Measurements from ENCODE around the gene LRBA. TPM values are rescaled to one million over a fixed set of nuclear protein-coding genes. Genes with fewer than 3 reads are reported as not detected.
"Not testable (repeated sequence)": the region's sequence is repeated elsewhere in the genome, so short reads cannot be mapped to it uniquely, and the experiment has no call there.

The LRBA gene
- polyA plus RNA-seq, 3 donors from 2014 or later = 18.1 to 25.3 (median 19.6) TPM

DNA sequence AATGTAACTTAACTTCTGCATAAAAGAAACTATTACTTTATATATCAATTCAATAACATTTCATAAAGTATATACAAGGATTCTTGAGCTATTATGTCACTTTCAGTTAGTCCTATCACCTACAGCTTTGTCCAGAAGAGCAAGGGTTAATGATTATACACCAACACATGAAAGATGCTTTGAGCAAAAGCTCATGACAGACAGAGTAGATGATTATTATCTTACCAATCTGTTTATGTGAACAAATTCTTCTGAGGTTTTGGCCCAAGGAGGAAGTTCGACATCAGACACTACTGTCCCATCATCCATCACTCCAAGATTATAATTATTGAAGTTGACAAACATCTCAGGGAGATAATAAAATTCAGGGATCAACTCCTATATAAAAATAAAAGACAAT is 599.9 kb downstream of the LRBA start:
- Mint-ChIP-seq H3K36me3 (peaks cover 8 to 13% (median 8%) of the 10 kb centered on the region in 3 donors), H3K4me1 (no peaks in the 10 kb centered on the region), H3K4me3 (no peak overlapping the region), H3K27ac (peak overlapping the region in 1 of 6 donors; percentile 13), H3K9me3 (no peaks in the 10 kb centered on the region), H3K27me3 (ENCODE audit: low read depth in 3 of 3) (no peaks in the 10 kb centered on the region)
- no peak for DNase-seq

GRCh38 chr4:150411520-150411919 is 603.6 kb downstream of the LRBA start:
- H3K27ac Mint-ChIP-seq = no peak overlapping the region
- H3K9me3 Mint-ChIP-seq = no peaks in the 10 kb centered on the region
- peaks cover 8 to 23% (median 11%) of the 10 kb centered on the region in 3 donors for H3K36me3 Mint-ChIP-seq
- H3K4me1 Mint-ChIP-seq = no peaks in the 10 kb centered on the region
- no peak overlapping the region for H3K4me3 Mint-ChIP-seq
- DNase-seq = no peak
- H3K27me3 Mint-ChIP-seq (ENCODE audit: low read depth in 3 of 3) = no peaks in the 10 kb centered on the region

DNA sequence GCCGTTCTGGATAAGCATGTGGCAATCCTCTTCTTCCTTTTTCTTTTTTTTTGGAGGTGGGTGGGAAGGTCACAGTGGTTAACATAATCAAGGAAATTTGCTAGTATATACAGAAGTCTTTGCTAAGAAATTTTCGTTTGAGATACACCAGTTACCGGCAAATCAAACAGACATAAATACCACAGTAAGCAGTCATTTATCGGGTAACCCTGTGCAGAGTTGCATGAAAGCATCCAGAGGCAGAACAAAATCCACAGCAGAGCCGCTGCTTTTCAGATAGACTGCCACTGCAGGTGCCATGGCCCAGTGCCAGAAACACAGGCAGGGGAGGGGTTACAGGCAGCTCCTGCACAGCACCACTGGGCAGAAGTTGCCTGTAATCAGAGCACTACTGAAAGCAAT is 612.2 kb downstream of the LRBA start:
- DNase-seq = no peak
- peaks cover 0 to 4% (median 0%) of the 10 kb centered on the region in 3 donors for H3K27me3 Mint-ChIP-seq (ENCODE audit: low read depth in 3 of 3)
- no peak overlapping the region for H3K27ac Mint-ChIP-seq
- no peaks in the 10 kb centered on the region for H3K9me3 Mint-ChIP-seq
- H3K4me1 Mint-ChIP-seq = no peaks in the 10 kb centered on the region
- H3K4me3 Mint-ChIP-seq = no peak overlapping the region
- H3K36me3 Mint-ChIP-seq = peaks cover 8 to 18% (median 17%) of the 10 kb centered on the region in 3 donors

DNA sequence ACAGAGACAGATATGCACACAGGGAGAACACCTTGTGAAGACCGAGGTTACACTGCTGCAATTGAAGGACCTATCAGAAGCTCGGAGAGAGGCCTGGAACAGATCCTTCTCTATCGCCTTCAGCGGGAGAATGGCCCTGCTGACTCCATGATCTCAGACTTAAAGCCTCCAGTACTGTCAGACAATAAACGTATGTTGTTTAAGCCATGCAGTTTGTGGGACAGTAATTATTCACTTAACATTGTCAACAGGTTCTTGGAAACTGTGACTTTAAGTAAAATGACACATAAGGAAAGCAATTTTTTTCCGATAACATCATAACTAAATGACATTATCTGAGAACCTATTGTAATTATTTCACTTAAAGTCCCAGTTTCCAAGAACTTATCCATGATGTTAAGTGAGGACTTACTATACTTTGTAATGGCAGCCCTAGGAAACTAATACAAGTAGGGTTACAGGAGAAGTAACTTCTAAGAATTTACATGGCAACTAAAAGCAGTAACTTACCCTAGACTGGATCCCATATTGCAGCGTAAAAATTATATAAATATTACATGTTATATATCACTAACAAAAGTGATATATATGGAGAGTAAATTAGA is 613.9 kb downstream of the LRBA start:
- H3K4me3 Mint-ChIP-seq = no peak overlapping the region
- no peaks in the 10 kb centered on the region for H3K9me3 Mint-ChIP-seq
- no peak overlapping the region for H3K27ac Mint-ChIP-seq
- H3K27me3 Mint-ChIP-seq (ENCODE audit: low read depth in 3 of 3) = peaks cover 0 to 4% (median 2%) of the 10 kb centered on the region in 3 donors
- no peak for DNase-seq
- H3K4me1 Mint-ChIP-seq = no peaks in the 10 kb centered on the region
- H3K36me3 Mint-ChIP-seq = peaks cover 8 to 12% (median 11%) of the 10 kb centered on the region in 3 donors

DNA sequence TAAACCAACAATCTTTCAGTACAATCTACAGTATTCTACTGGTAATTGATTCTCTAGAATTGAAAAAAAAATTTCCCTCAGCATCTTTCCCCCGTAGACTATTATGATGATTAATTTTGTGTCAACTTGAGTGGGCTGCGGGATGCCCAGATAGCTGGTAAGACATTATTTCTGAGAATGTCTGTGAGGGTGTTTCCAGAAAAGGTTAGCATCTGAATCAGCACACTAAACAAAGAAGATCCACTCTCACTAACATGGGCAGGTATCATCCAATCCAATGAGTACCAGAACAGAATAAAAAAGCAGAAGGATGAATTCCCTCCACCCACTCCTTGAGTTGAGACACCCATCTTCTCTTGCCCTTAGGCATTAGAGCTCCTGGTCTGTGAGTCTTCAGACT is 619.2 kb downstream of the LRBA start:
- Mint-ChIP-seq H3K36me3 (peaks cover 12 to 29% (median 24%) of the 10 kb centered on the region in 3 donors), H3K27me3 (ENCODE audit: low read depth in 3 of 3) (peaks cover 0 to 4% (median under 1%) of the 10 kb centered on the region in 3 donors)

DNA sequence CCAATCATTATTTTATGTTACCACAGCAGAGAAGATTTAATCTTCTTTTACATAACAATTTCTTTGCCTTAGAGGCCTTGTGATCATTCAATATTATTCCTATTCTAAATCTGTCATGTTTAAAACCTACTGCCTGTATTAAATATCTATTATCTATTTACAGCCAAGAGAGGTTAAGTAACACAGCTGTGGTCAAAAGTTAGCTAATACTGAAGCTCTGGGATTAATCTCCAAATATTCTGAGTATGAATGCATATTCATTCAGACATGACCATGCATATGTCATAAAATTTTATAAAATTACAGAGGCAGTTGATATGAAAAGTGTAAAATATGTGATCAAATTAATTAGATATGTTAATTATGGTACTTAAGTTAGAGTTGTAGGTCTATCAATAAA is 621.0 kb downstream of the LRBA start:
- Mint-ChIP-seq H3K27me3 (ENCODE audit: low read depth in 3 of 3) (peaks cover 0 to 4% (median 2%) of the 10 kb centered on the region in 3 donors), H3K36me3 (peaks cover 3 to 21% (median 20%) of the 10 kb centered on the region in 3 donors), H3K4me3 (no peak overlapping the region), H3K9me3 (peaks cover 0 to 2% (median 0%) of the 10 kb centered on the region in 6 donors), H3K27ac (no peak overlapping the region), H3K4me1 (no peaks in the 10 kb centered on the region)
- DNase-seq = no peak

More for the DNA sequence above, 619.2 kb downstream of the LRBA start:
- Mint-ChIP-seq H3K27ac (no peak overlapping the region), H3K4me3 (no peak overlapping the region), H3K4me1 (no peaks in the 10 kb centered on the region), H3K9me3 (peaks cover 0 to 2% (median 0%) of the 10 kb centered on the region in 6 donors)
- no peak for DNase-seq

GRCh38 chr4:150391052-150391451 is 624.0 kb downstream of the LRBA start:
- peak overlapping the region in 1 of 6 donors; percentile 56 for H3K27ac Mint-ChIP-seq
- H3K27me3 Mint-ChIP-seq (ENCODE audit: low read depth in 3 of 3) = peaks cover 0 to 3% (median 2%) of the 10 kb centered on the region in 3 donors
- H3K9me3 Mint-ChIP-seq = peaks cover 0 to 2% (median 0%) of the 10 kb centered on the region in 6 donors
- H3K4me1 Mint-ChIP-seq = peaks cover 0 to 3% of the 10 kb centered on the region in 2 donors
- H3K4me3 Mint-ChIP-seq = no peak overlapping the region
- peaks cover 3 to 33% (median 27%) of the 10 kb centered on the region in 3 donors for H3K36me3 Mint-ChIP-seq
- DNase-seq = no peak

- peaks cover 3 to 33% (median 27%) of the 10 kb centered on the region in 3 donors for H3K36me3 Mint-ChIP-seq
- H3K4me3 Mint-ChIP-seq = no peak overlapping the region
- peak overlapping the region in 1 of 6 donors; percentile 6 for H3K27ac Mint-ChIP-seq
- no peak for DNase-seq
- peaks cover 0 to 2% (median 0%) of the 10 kb centered on the region in 6 donors for H3K9me3 Mint-ChIP-seq
- H3K4me1 Mint-ChIP-seq = peaks cover 0 to 3% of the 10 kb centered on the region in 2 donors
- peaks cover 0 to 3% (median 2%) of the 10 kb centered on the region in 3 donors for H3K27me3 Mint-ChIP-seq (ENCODE audit: low read depth in 3 of 3)
Observed at GRCh38 chr4:150390531-150390910, 624.6 kb downstream of the LRBA start.

GRCh38 chr4:150389896-150390530 is 625.1 kb downstream of the LRBA start:
- Mint-ChIP-seq H3K4me3 (no peak overlapping the region), H3K27me3 (ENCODE audit: low read depth in 3 of 3) (peaks cover 0 to 3% (median 2%) of the 10 kb centered on the region in 3 donors), H3K36me3 (peaks cover 3 to 33% (median 27%) of the 10 kb centered on the region in 3 donors), H3K27ac (peak overlapping the region in 1 of 6 donors; percentile 6), H3K9me3 (peaks cover 0 to 2% (median 0%) of the 10 kb centered on the region in 6 donors), H3K4me1 (peaks cover 0 to 3% of the 10 kb centered on the region in 2 donors)
- no peak for DNase-seq

DNA sequence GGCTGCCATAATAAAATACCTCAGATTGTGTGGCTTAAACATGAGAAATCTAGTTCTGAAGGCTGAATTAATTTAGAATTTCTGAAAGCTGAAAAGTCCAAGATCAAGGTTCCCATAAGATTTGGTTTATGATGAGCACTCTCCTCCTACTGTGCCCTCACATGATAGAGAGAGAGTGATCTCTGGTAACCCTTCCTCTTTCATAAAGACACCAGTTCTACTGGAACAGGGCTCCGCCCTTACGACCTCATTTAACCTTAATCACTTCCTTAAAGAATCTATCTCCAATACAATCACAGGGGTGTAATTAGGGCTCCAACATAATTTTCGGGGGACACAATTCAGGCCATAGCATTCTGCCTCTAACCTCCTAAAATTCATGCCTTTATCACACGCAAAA is 627.1 kb downstream of the LRBA start:
- Mint-ChIP-seq H3K36me3 (peaks cover 3 to 33% (median 23%) of the 10 kb centered on the region in 3 donors), H3K27ac (no peak overlapping the region), H3K4me3 (no peak overlapping the region), H3K27me3 (ENCODE audit: low read depth in 3 of 3) (peaks cover 0 to 2% (median 0%) of the 10 kb centered on the region in 3 donors), H3K9me3 (peaks cover 0 to 2% (median 0%) of the 10 kb centered on the region in 6 donors), H3K4me1 (peaks cover 0 to 3% of the 10 kb centered on the region in 2 donors)
- no peak for DNase-seq

DNA sequence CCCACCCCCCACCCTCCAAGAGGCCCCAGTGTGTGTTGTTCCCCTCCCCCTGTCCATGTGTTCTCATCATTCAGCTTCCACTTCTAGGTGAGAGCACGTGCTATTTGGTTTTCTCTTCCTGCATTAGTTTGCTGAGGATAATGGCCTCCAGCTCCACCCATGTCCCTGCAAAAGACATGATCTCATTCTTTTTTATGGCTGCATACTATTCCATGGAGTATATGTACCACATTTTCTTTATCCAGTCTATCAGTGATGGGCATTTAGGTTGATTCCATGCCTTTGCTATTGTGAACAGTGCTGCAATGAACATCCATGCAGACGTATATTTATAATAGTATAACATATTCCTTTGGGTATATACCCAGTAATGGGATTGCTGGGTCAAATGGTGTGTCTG is 628.7 kb downstream of the LRBA start:
- not testable (repeated sequence) for DNase-seq, H3K27ac Mint-ChIP-seq

GRCh38 chr4:150385606-150386005 is 629.5 kb downstream of the LRBA start:
- DNase-seq = no peak
- no peaks in the 10 kb centered on the region for H3K9me3 Mint-ChIP-seq
- no peak overlapping the region for H3K4me3 Mint-ChIP-seq
- no peaks in the 10 kb centered on the region for H3K27me3 Mint-ChIP-seq (ENCODE audit: low read depth in 3 of 3)
- peaks cover 5% of the 10 kb centered on the region in 2 donors for H3K4me1 Mint-ChIP-seq
- peaks cover 0 to 18% (median 11%) of the 10 kb centered on the region in 3 donors for H3K36me3 Mint-ChIP-seq
- H3K27ac Mint-ChIP-seq = no peak overlapping the region

More for the DNA sequence above, 628.7 kb downstream of the LRBA start:
- not testable (repeated sequence) for H3K4me1 Mint-ChIP-seq; H3K4me3 Mint-ChIP-seq; H3K27me3 Mint-ChIP-seq (ENCODE audit: low read depth in 3 of 3); H3K9me3 Mint-ChIP-seq
- peaks cover 0 to 22% (median 18%) of the 10 kb centered on the region in 3 donors for H3K36me3 Mint-ChIP-seq

- peaks cover 5% of the 10 kb centered on the region in 2 donors for H3K4me1 Mint-ChIP-seq
- H3K27ac Mint-ChIP-seq = no peak overlapping the region
- DNase-seq = no peak
- no peaks in the 10 kb centered on the region for H3K9me3 Mint-ChIP-seq
- no peaks in the 10 kb centered on the region for H3K27me3 Mint-ChIP-seq (ENCODE audit: low read depth in 3 of 3)
- H3K4me3 Mint-ChIP-seq = no peak overlapping the region
- peaks cover 4 to 18% (median 16%) of the 10 kb centered on the region in 3 donors for H3K36me3 Mint-ChIP-seq
Observed at GRCh38 chr4:150384249-150384648, 630.8 kb downstream of the LRBA start.

- H3K27ac Mint-ChIP-seq = no peak overlapping the region
- no peaks in the 10 kb centered on the region for H3K9me3 Mint-ChIP-seq
- no peaks in the 10 kb centered on the region for H3K27me3 Mint-ChIP-seq (ENCODE audit: low read depth in 3 of 3)
- peaks cover 4 to 13% (median 13%) of the 10 kb centered on the region in 3 donors for H3K36me3 Mint-ChIP-seq
- H3K4me3 Mint-ChIP-seq = no peak overlapping the region
- DNase-seq = no peak
- H3K4me1 Mint-ChIP-seq = peaks cover 2 to 5% of the 10 kb centered on the region in 2 donors
Observed at GRCh38 chr4:150382028-150382427, 633.1 kb downstream of the LRBA start.

Data from immature natural killer cell (primary cell).